HG03103 (cell line): ENCODE results near the gene TMEM176A.
A peak's percentile ranks its signal among the peaks of the same experiment; 100 is the strongest.
"Not testable (repeated sequence)": the region's sequence is repeated elsewhere in the genome, so short reads cannot be mapped to it uniquely, and the experiment has no call there.

Experiments
- ATAC-seq: cut with Tn5 transposase; IDR thresholded peaks from one replicate; pipeline ENCODE4 v1.9.1; 2021; ENCODE audit warnings: low read depth; ENCODE audit not compliant: unreplicated experiment

Gene TMEM176A, protein sequence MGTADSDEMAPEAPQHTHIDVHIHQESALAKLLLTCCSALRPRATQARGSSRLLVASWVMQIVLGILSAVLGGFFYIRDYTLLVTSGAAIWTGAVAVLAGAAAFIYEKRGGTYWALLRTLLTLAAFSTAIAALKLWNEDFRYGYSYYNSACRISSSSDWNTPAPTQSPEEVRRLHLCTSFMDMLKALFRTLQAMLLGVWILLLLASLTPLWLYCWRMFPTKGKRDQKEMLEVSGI

DNA sequence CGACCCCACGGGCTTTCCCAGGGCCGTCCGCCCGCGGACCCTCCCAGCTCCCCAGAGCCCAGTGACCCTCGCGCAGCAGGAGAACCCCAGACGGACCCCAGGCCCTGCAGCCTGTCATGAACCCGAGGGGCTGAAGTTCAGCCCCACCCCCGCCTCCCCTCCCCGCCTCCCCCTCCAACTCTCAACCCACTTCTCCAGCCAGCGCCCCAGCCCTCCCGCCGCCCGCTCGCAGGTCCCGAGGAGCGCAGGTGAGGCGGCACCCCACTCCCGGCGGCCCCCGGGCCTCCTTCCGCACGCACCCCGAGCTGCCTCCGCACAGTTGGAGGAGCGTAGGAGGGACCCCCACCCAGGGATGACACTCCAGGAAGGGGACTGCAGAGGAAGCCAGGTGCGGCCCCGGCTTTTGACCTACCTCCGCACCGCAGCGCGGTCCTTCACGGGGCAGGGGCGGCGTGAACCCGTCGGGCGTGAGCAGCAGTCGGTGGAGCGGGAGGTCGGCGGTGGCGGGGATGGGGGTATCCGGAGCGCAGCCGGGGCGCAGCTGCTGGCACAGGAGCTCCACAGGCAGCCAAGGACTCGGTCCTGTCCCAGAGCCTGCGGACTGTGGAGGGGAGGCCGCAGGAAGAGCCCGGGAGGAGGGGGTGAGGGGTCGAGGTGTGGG lies at the start of gene TMEM176A:
Gene TMEM176A, plus strand, starts transcription at position 189 of the 661 bp plus-strand sequence. CDS start 782 bp downstream, outside the sequence.
- ATAC-seq = no peak

DNA sequence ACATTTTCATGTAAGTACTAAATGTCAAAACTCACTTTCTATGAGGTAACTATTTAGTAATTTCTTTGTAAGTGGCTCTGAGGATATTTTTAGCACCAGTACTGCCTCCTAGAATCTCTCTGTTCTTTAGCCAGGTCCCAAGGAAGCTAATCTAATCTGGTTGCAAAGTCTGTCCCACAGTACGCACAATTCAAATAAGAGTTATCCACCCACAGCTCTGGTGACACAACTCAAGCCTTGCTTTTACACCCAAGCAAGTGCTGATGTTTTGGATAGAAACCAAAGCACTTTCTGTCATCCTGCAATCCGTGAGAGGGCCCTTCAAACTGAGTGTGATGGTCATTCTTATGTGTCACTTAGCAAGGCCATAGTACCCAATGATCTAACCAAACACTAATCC lies 48.9 kb upstream of the TMEM176A start:
- ATAC-seq = no peak

DNA sequence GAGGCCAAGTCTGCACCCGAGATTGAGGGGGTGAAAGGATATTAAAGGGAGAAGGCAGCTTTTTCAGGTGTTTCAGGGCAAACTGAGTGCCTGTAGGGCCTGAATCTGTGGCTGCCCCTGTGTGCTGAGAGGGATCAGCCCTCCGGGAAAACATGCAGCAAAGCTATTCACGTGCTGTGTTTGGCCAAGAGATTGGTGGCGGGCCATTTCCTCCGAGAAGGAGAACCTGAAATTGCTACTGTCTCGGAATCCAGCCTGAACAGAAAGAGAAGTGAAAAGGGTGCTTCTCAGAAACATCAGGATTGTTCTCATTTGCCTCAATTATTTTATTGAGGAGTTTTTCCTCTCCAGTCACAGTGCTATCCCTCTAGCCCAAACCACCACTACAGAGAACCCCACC lies 47.3 kb upstream of the TMEM176A start:
- no peak for ATAC-seq

DNA sequence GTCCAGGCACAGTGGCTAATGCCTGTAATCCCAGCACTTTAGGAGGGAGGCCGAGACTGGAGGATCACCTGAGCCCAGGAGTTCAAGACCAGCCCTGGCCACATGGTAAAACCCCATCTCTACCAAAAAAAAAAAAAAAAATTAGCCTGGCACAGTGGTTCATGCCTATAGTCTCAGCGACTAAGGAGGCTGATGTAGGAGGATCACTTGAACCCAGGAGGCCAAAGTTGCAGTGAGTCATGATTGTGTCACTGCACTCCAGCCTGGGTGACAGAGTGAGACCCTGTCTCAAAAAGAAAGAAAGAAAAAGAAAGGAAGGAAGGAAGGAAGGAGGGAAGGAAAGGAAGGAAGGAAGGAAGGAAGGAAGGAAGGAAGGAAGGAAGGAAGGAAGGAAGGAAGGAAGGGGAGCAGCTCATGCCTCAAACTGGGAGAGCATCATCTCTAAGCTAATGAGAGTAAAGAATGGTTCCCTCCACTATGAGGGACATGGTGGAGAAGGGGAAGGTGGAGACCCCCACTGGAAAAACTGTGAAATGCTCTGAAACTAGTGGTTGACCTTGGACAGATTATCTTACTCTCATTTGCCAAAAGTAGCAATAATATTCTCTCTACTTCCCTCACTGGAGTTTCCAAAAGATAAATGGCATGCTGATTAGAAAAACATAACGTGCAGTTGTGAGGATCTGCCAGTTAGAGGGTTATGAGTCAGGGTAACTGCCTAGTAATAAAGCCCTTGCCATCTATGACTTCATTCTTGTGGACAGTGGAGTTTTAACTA lies 46.6 kb upstream of the TMEM176A start:
- no peak for ATAC-seq

DNA sequence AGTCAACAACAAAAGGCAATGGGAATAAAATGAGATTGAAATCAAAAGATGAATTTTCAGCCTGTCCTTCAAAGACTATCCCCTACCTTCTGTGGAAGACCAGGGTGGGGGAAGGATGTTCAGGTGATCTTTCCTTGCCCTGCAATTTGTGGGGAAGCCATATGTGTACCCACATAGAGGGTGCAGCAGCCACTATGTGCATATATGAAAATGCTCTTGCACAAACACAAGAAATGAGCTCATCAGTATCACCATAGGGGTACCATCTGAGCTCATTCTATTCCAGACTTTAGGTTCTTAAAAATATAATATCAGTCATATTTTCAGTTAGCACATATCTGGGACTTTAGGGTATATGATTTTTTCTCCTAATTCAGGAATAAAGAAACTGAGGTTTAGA lies 45.6 kb upstream of the TMEM176A start:
- ATAC-seq = no peak

DNA sequence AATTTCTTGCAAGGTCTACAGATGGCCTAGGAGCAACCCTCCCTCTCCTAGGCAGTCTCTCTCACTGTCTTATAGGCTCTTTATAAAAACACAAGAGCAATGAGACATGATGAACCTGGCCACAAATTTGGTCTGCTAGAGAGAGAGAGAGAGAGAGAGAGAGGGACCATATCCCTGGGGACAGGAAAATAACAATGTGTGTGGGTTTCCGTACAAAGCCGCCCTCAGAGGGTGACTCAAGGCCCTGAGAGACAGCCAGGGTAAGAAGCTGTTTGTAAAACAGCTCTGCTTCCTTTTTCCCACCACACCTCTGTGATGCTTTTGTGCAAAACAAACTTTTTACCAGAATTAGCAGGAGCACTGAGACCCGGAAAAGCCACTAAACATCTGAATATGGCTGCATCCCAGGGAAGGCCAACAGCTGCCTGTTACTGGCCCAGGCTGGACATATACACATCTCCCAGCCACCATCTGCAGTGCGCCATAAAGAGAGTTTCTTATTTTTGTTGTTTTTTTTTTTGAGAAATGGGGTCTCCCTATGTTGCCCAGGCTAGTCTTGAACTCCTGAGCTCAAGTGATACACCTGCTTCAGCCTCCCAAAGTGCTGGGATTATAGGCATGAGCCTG lies 45.0 kb upstream of the TMEM176A start:
- ATAC-seq = peak; percentile 50

DNA sequence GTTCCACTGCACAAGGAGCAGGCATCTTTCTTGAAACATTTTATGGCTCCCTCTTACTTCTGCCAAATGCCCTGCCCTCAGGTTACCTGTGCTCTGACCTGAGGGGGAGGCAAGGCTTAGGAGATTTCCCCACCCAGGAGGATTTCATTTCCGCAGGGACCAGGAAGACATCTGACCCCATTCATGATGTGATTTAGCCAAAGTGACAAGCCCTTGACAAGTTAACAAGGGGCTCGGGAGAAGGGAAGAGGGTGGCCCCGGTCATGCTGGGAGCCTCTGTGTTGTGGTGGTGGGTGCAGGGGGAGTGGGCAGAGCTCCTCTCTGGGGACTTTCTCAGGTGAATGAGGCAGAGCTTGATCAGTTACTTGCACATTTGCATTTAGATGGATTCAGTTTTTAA lies 44.4 kb upstream of the TMEM176A start:
- no peak for ATAC-seq

DNA sequence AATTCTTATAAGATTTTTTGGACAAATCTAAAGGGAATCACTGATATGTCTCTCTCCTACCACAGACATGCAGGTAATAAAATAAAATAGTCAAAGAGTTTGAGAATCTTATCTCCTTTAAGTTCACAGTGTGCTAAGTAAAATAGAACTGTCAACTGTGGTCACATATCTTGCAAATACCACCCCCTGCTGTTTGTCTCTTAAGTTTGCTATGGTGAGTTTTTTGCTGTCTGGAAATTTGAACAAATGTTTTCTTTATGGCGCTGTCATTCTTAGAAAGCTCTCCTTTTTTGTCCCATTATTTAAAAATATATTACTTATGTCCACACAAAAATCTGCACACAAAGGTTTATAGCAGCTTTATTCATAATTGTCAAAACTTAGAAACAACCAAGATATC lies 43.7 kb upstream of the TMEM176A start:
- ATAC-seq = no peak

DNA sequence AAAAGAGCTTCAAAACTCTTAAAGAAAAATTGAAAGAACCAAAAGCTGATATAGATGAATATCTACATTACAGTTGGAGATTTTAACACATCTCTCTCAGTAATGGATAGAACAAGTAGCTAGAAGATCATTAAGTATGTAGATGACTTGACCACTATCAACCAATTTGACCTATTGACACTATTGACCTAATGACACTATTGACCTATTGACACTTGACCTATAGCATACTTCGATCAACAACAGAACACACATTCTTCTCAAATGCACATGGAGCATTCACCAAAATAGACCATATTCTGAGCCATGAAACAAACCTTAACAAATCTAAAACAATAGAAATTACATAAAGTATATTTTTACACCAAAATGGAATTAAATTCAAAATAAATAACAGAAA lies 41.1 kb upstream of the TMEM176A start:
- ATAC-seq = no peak

DNA sequence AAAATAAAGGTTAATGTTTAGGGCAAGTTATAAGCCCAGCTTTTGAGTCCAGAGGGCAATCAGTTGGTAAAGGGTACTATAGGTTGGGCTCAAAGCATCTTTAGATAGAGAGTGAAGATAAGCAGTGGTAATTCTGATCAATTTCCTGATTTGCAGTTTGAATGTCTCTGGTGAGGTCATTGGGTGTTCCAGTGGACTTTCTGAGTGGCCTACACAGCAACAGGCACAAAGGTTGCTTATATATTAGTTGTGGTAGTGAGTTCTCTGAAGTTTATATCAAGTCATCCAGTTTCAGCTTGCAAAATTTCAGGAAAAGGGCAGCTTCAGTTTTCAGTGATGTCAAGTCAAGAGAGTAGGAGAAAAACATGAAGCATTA lies 34.2 kb upstream of the TMEM176A start:
- no peak for ATAC-seq

DNA sequence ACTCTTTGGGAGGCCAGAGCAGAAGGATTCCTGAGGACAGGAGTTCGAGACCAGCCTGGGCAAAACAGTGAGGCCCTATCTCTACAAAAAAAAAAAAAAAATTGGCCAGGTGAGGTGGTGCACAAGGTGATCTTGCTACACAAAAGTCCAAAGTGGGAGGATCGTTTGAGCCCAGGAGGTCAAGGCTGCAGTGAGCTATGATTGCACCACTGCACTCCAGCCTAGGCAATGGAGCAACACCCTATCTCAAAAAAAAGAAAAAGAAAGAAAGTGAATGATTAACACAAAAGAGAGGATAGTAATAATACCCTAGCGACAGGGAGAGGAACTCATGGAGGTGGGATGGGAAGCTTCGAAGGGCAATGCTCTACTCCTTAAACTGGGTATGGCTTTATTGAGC lies 30.8 kb upstream of the TMEM176A start:
- ATAC-seq = no peak

DNA sequence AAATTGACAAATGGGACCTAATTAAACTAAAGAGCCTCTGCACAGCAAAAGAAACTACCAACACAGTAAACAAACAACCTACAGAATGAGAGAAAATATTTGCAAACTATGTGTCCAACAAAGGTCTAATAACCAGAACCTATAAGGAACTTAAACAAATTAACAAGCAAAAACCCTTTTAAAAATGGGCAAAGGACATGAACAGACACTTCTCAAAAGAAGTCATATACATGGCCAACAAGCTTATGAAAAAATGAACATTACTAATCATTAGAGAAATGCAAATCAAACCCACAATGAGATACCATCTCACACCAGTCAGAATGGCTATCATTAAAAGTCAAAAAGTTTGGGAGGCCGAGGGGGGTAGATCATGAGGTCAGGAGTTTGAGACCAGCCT lies 26.4 kb upstream of the TMEM176A start:
- ATAC-seq = not testable (repeated sequence)

DNA sequence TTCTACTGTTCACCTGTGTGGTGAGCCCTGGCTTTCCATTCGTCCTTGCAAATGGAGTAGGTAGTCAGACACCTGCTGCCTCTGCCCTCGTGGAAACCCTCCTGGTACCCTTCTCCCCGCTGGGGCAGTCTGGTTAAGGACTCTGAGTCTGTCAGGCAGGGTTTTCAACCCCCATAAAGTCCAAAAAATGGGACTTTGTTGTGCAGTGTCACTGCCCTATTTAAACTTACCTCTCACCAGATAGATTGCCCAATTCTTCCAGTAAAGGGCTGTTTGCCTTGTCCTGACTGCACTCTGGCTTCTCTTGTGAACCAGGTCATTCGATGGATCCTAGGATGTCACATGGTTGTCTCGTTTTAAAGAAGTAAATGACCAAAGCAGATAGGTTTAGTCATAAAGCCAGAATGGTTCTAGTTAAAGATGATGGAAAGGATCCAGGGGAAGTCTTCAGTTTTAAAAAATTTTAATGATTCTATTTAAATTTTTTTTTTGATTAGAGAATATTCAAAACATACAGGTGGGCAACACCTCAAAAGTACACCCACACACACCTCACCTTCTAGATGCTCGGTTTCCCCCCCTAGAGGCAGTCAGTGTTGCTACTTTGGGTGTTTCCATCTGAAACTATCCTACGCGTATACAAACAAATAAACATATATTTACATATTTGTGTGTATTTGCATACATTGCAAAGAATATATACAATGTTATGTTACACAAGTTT lies 22.4 kb upstream of the TMEM176A start:
- no peak for ATAC-seq

DNA sequence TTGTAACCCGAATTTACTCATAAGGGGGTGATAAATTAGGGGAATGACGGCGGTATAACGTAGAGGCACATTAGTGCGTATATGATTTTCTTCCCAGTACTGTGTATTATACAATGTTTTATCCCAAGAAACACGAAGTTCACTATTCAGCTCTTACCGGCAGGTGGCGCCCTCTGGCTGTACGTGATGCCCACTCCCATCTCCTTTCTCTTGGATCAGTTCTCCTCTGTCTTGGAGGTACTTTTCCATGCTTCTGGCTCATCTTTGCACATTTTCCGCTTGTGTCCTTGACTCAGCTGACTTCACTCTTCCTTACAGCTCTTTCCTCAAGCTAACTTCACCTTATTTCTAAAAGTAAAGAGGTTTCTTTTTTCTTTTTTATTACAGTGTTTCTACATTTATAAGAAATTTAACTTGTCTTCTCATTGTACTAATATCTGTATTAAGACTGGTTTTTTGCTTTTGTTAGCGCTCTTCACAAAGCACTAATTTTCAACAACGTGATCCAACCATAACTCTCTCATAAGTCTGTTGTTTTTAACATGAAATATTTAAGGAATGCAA lies 21.7 kb upstream of the TMEM176A start:
- no peak for ATAC-seq

DNA sequence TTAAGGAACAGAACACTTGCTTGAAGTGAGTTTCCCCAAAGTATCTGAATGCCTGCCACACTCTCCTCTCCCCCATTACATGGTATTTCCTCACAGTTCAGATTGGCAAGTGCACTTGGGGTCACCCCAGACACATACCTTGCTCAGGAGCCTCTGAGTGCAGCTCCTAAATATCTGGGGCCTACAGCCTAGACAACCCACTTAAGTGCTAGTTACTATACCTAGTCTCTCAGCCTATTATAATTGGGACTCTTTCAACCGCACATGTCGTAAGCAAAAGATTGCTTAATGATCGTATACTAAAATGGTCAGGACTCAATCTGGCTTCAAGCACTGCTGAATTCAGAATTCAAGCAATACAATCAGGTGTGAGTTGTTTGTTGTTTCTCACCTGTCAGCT lies 20.3 kb upstream of the TMEM176A start:
- no peak for ATAC-seq

DNA sequence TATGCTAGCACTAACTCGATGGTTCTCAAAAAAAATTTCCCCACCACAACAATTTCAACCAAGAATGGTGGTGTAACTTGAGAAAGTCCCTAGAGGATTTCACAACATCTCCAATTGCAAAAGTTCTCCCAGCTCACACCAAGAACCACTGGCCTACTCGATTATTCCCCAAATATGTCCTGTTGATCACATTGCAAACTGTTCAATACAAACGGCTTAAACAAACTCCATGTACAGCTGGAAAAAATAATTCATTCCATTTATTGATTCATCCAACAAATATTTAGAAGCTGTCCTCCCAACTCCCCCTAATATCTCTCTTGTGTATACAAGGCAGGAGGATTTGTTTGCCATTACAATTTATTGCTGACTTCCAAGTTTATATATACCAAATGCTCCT lies 19.5 kb upstream of the TMEM176A start:
- ATAC-seq = no peak

DNA sequence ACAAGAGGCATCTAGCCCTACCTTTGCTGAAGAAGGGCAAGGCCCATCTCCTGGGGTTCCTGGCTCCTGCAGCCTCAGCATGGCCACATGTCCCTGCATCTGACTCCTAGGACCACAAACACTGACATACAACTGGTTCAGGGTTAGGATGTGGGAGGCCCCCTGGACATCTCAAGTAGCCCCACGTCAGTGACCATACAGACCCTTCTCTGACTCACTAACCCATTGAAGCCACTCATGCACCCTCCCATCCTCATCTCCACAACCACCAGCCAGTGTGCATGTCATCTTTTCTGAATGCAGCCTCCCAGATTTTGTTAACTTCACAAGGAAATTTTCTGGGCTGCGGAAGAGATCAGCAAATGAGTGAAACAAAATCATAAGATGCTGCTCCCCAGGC lies 18.6 kb upstream of the TMEM176A start:
- ATAC-seq = no peak

DNA sequence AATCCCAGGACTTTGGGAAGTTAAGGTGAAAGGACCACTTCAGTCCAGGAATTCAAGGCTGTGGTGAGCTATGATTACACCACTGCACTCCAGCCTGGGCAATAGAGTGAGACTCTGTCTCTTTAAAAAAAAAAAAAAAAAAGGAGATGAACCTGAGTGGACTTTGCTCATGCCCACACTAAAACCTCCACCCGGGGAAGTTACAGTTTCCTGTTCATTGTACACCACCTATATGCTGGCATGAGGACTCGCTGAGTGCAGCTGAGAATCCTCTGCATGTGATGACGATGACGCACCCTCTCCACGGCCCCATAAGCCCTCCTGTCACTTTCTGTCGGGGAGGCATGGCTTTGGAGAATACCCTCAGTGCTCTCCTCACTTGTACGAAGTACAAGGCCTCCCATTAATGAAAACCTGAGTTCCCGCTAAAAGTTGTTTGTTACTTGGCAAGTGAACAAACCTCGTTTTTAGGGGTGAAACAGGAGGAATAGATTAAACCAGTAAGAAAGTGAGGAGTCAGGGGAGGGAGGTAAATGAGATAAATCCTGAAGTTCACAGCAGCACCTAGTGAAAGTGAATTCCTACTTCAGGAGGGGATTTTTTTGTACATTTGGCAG lies 16.3 kb upstream of the TMEM176A start:
- no peak for ATAC-seq

DNA sequence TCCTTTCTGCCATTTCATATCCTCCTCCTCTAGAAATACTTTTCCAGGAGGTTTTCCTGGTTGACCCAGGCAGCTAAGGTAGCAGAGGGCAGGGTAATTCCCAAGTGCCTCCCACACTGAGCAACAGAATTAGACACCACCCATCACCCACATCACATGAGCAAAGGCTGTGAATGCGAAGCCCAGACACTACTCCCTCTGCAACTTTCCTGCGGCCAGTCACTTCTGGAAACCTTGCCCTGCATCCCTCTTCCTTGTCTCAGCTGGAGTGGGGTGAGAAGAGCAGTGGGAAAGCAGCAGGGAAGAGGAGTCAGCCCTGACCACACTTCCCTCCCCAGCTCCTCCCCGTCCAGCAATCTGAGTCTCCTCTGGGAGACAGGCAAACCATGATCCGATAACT lies 15.6 kb upstream of the TMEM176A start:
- no peak for ATAC-seq
